PFSK-1 (cell line): Measurements from ENCODE around the gene ARHGAP19.

Experiments used
- FOXP2 ChIP-seq: optimal IDR thresholded peaks from 2 replicates; pipeline ENCODE3; 2011; ENCODE audit warnings: borderline replicate concordance, control low read depth, inconsistent platforms; ENCODE audit not compliant: insufficient read depth; ENCODE audit errors: extremely low read length, extremely low read depth
- POLR2AphosphoS5 ChIP-seq: IDR thresholded peaks from 2 replicates; pipeline ENCODE4 v1.6.1; 2012; ENCODE audit warnings: low read depth, mild to moderate bottlenecking, control low read depth, low read length, moderate library complexity
- SIN3A ChIP-seq: IDR thresholded peaks from 2 replicates; pipeline ENCODE4 v1.6.1; 2012; ENCODE audit warnings: mild to moderate bottlenecking, low read length, moderate library complexity, borderline replicate concordance; ENCODE audit not compliant: insufficient read depth
- TAF1 ChIP-seq: IDR thresholded peaks from 2 replicates; pipeline ENCODE4 v1.6.1; 2012; ENCODE audit warnings: low read length, control low read depth, borderline replicate concordance; ENCODE audit not compliant: insufficient read depth
- TF ChIP-seq, protein P1 (sequence below), 2 experiments: IDR thresholded peaks; 2 replicates each; pipeline versions ENCODE4 v1.6.1 to v1.8.0; 2011 to 2012; ENCODE audit warnings: low read depth in 2 of 2, low read length in 2 of 2, control low read depth in 1 of 2, inconsistent platforms in 1 of 2, mild to moderate bottlenecking in 1 of 2, moderate library complexity in 1 of 2; ENCODE audit not compliant: insufficient read depth in 1 of 2

Gene ARHGAP19

DNA sequence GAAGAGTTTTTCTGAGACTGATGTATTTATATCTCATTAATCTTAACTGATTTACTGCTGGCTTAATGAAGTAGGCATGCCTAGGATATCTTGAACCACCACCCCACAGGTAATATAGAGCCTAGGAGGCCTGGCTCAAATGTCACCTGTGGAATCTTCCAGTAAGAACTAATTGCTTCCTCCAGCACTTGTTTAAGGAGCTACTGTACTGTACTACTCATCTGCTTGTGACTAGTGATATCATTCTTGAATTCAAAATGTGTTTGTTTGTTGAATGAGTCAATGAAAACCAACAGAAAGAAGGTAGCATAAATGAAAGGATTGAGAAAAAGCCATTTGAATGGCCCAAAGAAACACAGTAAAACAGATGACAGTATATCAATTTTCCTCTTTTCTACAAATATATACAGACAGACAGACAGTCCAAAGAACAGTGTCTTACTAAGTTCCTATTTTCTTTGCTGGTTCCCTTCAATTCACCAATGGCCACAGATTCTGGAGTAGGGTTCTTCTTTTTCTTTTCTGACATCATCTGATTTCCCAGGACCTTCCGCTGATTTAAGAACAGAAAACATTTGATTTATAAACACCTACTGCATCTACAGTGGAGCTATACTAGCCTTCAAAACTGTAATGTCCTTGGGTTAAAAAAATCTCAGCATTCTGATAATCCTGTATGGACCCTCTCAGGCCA lies 63.0 kb downstream of the ARHGAP19 start:
- TF ChIP-seq, protein P1, sequence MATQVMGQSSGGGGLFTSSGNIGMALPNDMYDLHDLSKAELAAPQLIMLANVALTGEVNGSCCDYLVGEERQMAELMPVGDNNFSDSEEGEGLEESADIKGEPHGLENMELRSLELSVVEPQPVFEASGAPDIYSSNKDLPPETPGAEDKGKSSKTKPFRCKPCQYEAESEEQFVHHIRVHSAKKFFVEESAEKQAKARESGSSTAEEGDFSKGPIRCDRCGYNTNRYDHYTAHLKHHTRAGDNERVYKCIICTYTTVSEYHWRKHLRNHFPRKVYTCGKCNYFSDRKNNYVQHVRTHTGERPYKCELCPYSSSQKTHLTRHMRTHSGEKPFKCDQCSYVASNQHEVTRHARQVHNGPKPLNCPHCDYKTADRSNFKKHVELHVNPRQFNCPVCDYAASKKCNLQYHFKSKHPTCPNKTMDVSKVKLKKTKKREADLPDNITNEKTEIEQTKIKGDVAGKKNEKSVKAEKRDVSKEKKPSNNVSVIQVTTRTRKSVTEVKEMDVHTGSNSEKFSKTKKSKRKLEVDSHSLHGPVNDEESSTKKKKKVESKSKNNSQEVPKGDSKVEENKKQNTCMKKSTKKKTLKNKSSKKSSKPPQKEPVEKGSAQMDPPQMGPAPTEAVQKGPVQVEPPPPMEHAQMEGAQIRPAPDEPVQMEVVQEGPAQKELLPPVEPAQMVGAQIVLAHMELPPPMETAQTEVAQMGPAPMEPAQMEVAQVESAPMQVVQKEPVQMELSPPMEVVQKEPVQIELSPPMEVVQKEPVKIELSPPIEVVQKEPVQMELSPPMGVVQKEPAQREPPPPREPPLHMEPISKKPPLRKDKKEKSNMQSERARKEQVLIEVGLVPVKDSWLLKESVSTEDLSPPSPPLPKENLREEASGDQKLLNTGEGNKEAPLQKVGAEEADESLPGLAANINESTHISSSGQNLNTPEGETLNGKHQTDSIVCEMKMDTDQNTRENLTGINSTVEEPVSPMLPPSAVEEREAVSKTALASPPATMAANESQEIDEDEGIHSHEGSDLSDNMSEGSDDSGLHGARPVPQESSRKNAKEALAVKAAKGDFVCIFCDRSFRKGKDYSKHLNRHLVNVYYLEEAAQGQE (IDR thresholded peaks at IDR 0.05; ENCODE audit: insufficient read depth in 1 of 2, low read depth in 2 of 2, low read length in 2 of 2) = no peak
- TF ChIP-seq FOXP2 (no peak), TAF1 (no peak), SIN3A (no peak), POLR2AphosphoS5 (no peak)

DNA sequence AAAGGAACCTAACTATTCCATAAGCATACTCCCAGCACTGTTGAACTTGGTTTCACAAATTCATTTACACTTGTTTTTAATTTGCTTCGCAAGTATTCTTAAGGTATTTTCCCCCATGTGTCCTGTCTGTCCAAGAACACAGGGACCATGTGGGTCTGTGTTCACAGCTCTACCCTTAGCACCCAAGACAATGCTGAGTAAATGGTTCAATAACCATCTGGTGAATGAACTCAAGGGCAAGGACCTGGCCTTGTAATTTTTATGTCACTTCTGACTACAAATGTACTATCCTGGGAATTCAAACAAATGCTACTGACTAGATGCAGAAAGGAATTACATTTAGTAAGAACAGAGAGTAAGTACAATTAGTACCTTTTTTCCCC lies 63.7 kb downstream of the ARHGAP19 start:
- TF ChIP-seq POLR2AphosphoS5 (no peak), TAF1 (no peak), SIN3A (no peak), FOXP2 (no peak)
- TF ChIP-seq, protein P1 (IDR thresholded peaks at IDR 0.05; ENCODE audit: insufficient read depth in 1 of 2, low read depth in 2 of 2, low read length in 2 of 2) = no peak

DNA sequence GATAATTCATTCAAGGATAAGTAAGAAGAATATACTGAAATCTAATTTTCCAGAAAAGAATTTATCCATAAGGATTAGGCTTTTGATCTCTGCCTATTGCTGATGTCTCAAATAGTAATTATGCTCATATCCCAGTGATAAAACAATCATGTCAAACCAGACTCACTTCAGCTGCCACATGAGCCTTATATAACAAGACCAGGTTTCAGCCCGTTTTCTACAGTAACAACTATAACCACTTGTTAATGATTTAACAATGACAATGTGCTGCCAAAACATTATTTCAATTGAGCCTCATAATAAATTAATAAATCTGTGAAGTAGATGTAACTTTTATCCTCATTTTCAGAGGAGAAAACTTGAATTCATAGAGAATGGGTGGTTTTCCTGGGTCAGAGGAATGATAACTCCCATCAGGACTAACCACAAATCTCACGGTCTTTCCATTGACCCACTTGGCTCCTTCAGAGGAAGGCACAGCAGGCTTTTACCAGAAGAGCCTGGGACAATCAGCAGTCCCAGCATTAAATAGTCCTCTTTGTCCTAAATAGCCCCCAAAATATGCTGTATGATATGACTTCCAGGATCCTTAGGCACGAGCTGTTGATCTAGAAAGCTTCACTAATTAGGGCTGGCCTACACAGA lies 64.2 kb downstream of the ARHGAP19 start:
- no peak for TF ChIP-seq FOXP2
- TF ChIP-seq POLR2AphosphoS5 = no peak
- TF ChIP-seq TAF1 = no peak
- TF ChIP-seq, protein P1 (IDR thresholded peaks at IDR 0.05; ENCODE audit: insufficient read depth in 1 of 2, low read depth in 2 of 2, low read length in 2 of 2) = no peak
- TF ChIP-seq SIN3A = no peak

DNA sequence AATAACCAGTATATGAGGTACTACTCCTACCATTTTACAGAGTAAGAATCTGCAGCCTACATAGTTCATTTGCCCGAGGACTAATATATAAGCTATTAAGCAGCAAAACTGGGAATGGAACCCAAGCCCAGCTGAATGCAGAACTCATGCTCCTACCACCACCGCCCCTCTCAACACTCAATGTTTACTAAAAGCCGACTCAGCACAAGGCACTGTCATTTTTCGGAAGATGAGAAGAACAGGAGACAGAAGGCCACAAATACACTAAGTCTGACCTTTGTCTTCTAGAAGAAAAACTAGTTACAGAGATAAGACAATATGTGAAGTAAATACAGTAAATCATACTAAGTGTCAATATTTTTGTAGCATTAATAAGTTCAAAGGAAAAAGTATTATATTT lies 66.0 kb downstream of the ARHGAP19 start:
- TF ChIP-seq POLR2AphosphoS5 (no peak), SIN3A (no peak), TAF1 (no peak)
- TF ChIP-seq, protein P1 (IDR thresholded peaks at IDR 0.05; ENCODE audit: insufficient read depth in 1 of 2, low read depth in 2 of 2, low read length in 2 of 2) = no peak
